Ishikawa (cell line): ENCODE measurements around the gene FIP1L1.

Experiments
- NFIC ChIP-seq: IDR thresholded peaks from 2 replicates; pipeline ENCODE4 v1.6.1; 2012
- REST ChIP-seq: IDR thresholded peaks from 2 replicates; pipeline ENCODE4 v1.6.1; 2012; ENCODE audit warnings: low read depth, mild to moderate bottlenecking
- TAF1 ChIP-seq: IDR thresholded peaks from 2 replicates; pipeline ENCODE4 v1.6.1; 2012; ENCODE audit warnings: low read depth, mild to moderate bottlenecking
- TCF12 ChIP-seq: IDR thresholded peaks from 2 replicates; pipeline ENCODE4 v1.6.1; 2012; ENCODE audit warnings: low read depth

- TF ChIP-seq TCF12, result no peak
- TF ChIP-seq NFIC, result no peak
- TF ChIP-seq REST, result no peak
- no peak for TF ChIP-seq TAF1
These were observed 21.4 kb upstream of the FIP1L1 start for GRCh38 chr4:53355930-53356521.
